H1 (cell line): ENCODE measurements around the gene CLBA1.

Experiments used
- CREB1 ChIP-seq: IDR thresholded peaks from 2 replicates; pipeline ENCODE4 v1.6.1; 2012; ENCODE audit warnings: inconsistent platforms
- EP300 ChIP-seq, 2 experiments: IDR thresholded peaks; 1 replicate in 1 of 2; 2 replicates in 1 of 2; pipeline ENCODE4 v1.6.1; 2011 to 2012; ENCODE audit warnings: low read depth in 2 of 2, low read length in 2 of 2, mild to moderate bottlenecking in 2 of 2, borderline replicate concordance in 1 of 2, inconsistent platforms in 1 of 2, moderate library complexity in 1 of 2
- GABPA ChIP-seq: IDR thresholded peaks from 2 replicates; pipeline ENCODE4 v1.6.1; 2011; ENCODE audit warnings: mild to moderate bottlenecking, low read length, moderate library complexity, borderline replicate concordance; ENCODE audit not compliant: insufficient read depth
- JUN ChIP-seq: IDR thresholded peaks from 2 replicates; pipeline ENCODE4 v1.6.1; 2011; ENCODE audit warnings: low read depth, mild to moderate bottlenecking, improper control_type of control experiment, low read length
- KDM1A ChIP-seq: fragments of 200-600, 300-600 bp; sonication (generic); IDR thresholded peaks from 2 replicates; pipeline ENCODE4 v1.7.1; 2016; ENCODE audit warnings: mild to moderate bottlenecking, low read length, borderline replicate concordance
- MAFK ChIP-seq: IDR thresholded peaks from 2 replicates; pipeline ENCODE4 v1.6.1; 2012; ENCODE audit warnings: low read depth, mild to moderate bottlenecking, improper control_type of control experiment, low read length
- POLR2A ChIP-seq, 2 experiments: IDR thresholded peaks; 1 replicate in 1 of 2; 2 replicates in 1 of 2; pipeline ENCODE4 v1.6.1; 2011; ENCODE audit warnings: low read depth in 2 of 2, low read length in 2 of 2, mild to moderate bottlenecking in 2 of 2; ENCODE audit errors: control extremely low read depth in 1 of 2
- RAD21 ChIP-seq, 2 experiments: IDR thresholded peaks in 1 of 2; conservative IDR thresholded peaks in 1 of 2; 2 replicates each; pipeline ENCODE4 v1.6.1; 2011; ENCODE audit warnings: low read depth in 2 of 2, low read length in 2 of 2, improper control_type of control experiment in 1 of 2, inconsistent platforms in 1 of 2, mild to moderate bottlenecking in 1 of 2, moderate library complexity in 1 of 2
- RFX5 ChIP-seq: IDR thresholded peaks from 2 replicates; pipeline ENCODE4 v1.6.1; 2011; ENCODE audit warnings: low read depth, low read length, improper control_type of control experiment, borderline replicate concordance
- SRF ChIP-seq: IDR thresholded peaks from 2 replicates; pipeline ENCODE4 v1.6.1; 2011; ENCODE audit warnings: mild to moderate bottlenecking, low read depth, low read length, moderate library complexity
- TF ChIP-seq, protein P1 (sequence below), 3 experiments: IDR thresholded peaks; 1 replicate in 2 of 3; 2 replicates in 1 of 3; pipeline versions ENCODE4 v1.5.1 to v1.6.1; 2011; ENCODE audit warnings: low read length in 3 of 3, mild to moderate bottlenecking in 3 of 3, inconsistent platforms in 2 of 3, low read depth in 1 of 3, moderate library complexity in 1 of 3; ENCODE audit not compliant: insufficient read depth in 1 of 3; ENCODE audit errors: control extremely low read depth in 1 of 3
- TF ChIP-seq, protein P2 (sequence below): IDR thresholded peaks from 2 replicates; pipeline ENCODE4 v1.6.1; 2012; ENCODE audit warnings: inconsistent platforms

DNA sequence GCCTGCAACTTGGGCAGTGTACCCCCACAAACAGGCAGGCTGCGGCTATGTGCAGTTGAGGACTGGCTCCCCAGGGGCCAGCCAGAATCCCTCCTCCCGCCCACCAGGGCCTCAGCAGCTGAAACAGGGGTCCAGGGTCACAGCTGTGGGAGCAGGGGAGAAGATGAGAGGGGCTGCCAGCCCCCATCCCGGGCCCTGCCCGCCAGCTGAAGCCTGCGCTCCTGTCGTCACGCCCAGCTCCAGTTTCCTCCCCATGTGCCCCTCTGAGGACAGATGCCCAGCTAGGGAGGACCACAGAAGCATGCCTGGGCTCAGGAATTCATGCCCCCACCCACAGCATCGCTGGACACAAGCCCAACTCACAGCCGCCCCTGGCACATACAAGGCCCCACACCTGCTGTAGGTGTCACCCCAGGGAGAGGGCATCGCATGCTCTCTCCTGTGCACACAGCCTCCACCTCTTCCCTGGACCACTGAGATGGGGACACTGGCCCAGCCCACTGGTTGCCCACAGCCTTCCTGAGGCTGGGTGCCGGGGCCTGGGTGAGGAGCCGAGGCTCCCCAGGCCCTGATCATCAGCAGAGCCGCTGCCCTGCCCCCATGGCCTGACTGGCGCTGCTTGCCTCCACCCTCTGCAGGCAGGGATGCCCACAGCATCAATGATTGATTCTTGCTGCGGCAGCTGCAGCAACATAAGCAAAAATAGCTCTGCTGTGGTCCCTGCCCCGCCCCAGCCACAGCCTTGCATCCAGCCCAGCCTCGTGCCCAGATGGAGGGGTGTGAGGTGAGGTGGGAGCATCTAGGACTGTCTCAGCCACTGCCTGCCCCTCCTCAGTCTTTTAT lies 3.7 kb upstream of the CLBA1 start:
- TF ChIP-seq MAFK (no peak), EP300 (IDR thresholded peaks at IDR 0.05; ENCODE audit: borderline replicate concordance in 1 of 2, low read depth in 2 of 2, low read length in 2 of 2) (no peak), SRF (no peak), JUN (no peak), CREB1 (no peak), RFX5 (no peak), RAD21 (IDR thresholded peaks at IDR 0.05 in 1 of 2, conservative IDR thresholded peaks at IDR 0.05 in 1 of 2; ENCODE audit: low read depth in 2 of 2, low read length in 2 of 2) (no peak), GABPA (no peak), KDM1A (no peak), POLR2A (IDR thresholded peaks at IDR 0.05; ENCODE audit: control extremely low read depth in 1 of 2, low read depth in 2 of 2, low read length in 2 of 2) (no peak)
- TF ChIP-seq, protein P1, sequence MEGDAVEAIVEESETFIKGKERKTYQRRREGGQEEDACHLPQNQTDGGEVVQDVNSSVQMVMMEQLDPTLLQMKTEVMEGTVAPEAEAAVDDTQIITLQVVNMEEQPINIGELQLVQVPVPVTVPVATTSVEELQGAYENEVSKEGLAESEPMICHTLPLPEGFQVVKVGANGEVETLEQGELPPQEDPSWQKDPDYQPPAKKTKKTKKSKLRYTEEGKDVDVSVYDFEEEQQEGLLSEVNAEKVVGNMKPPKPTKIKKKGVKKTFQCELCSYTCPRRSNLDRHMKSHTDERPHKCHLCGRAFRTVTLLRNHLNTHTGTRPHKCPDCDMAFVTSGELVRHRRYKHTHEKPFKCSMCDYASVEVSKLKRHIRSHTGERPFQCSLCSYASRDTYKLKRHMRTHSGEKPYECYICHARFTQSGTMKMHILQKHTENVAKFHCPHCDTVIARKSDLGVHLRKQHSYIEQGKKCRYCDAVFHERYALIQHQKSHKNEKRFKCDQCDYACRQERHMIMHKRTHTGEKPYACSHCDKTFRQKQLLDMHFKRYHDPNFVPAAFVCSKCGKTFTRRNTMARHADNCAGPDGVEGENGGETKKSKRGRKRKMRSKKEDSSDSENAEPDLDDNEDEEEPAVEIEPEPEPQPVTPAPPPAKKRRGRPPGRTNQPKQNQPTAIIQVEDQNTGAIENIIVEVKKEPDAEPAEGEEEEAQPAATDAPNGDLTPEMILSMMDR (IDR thresholded peaks at IDR 0.05; ENCODE audit: control extremely low read depth in 1 of 3, insufficient read depth in 1 of 3, low read depth in 1 of 3, low read length in 3 of 3) = no peak
- TF ChIP-seq, protein P2, sequence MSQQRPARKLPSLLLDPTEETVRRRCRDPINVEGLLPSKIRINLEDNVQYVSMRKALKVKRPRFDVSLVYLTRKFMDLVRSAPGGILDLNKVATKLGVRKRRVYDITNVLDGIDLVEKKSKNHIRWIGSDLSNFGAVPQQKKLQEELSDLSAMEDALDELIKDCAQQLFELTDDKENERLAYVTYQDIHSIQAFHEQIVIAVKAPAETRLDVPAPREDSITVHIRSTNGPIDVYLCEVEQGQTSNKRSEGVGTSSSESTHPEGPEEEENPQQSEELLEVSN = no peak
